Transverse colon (tissue), 4 donors: ENCODE results near the gene PRIMPOL. TPM values are rescaled to one million over a fixed set of nuclear protein-coding genes. Genes with fewer than 3 reads are reported as not detected.

Experiments
- DNase-seq: peaks from one replicate; pipeline ENCODE4 v3.0.0-alpha.2; 2019
- H3K27ac ChIP-seq, 4 donors: fragments of 200-600 bp; sonication (generic); 2 replicates each; pipeline ENCODE4 v1.5.1; 2016 to 2018; ENCODE audit warnings: inconsistent platforms in 4 of 4
- H3K27me3 ChIP-seq: fragments of 200-600 bp; sonication (generic); 2 replicates; pipeline ENCODE4 v1.5.1; 2017; ENCODE audit warnings: inconsistent platforms
- H3K36me3 ChIP-seq, 4 donors: fragments of 200-600 bp; sonication (generic); 2 replicates each; pipeline ENCODE4 v1.5.1; 2017 to 2019; ENCODE audit warnings: inconsistent platforms in 4 of 4
- H3K4me1 ChIP-seq, 4 donors: fragments of 200-600 bp; sonication (generic); 2 replicates each; pipeline ENCODE4 v1.5.1; 2017 to 2020; ENCODE audit warnings: inconsistent platforms in 4 of 4
- H3K4me3 ChIP-seq, 4 donors: fragments of 200-600 bp; sonication (generic); 1 replicate in 1 of 4; 2 replicates in 3 of 4; pipeline versions ENCODE4 v1.5.1 to v1.6.1; 2017 to 2019; ENCODE audit warnings: inconsistent platforms in 4 of 4
- H3K9me3 ChIP-seq, 2 donors: fragments of 200-600 bp; sonication (generic); 2 replicates each; pipeline ENCODE4 v1.5.1; 2017 to 2019; ENCODE audit warnings: inconsistent platforms in 2 of 2
- CTCF ChIP-seq, 5 experiments: fragments of 200-600 bp in 3 of 5; fragments of 450-650 bp in 2 of 5; sonication (generic) in 3 of 5; IDR thresholded peaks; 1 replicate in 2 of 5; 2 replicates in 3 of 5; pipeline ENCODE4 v1.5.1; 2016 to 2017; ENCODE audit warnings: antibody characterized with exemption in 5 of 5, inconsistent platforms in 3 of 5, mild to moderate bottlenecking in 2 of 5, moderate library complexity in 1 of 5
- EP300 ChIP-seq: sonication (generic); formaldehyde crosslinking; IDR thresholded peaks from one replicate; pipeline ENCODE4 v1.6.1; 2017; ENCODE audit warnings: antibody characterized with exemption, low read depth
- POLR2A ChIP-seq: fragments of 450-650 bp; IDR thresholded peaks from one replicate; pipeline ENCODE4 v1.6.1; 2016; ENCODE audit warnings: antibody characterized with exemption, mild to moderate bottlenecking, moderate library complexity
- POLR2AphosphoS5 ChIP-seq, 3 donors: sonication (generic); formaldehyde crosslinking; IDR thresholded peaks; one replicate each; pipeline ENCODE4 v1.6.1; 2016; ENCODE audit warnings: antibody characterized with exemption in 3 of 3
- WGBS, 2 donors: methylation state at CpG; one replicate each; pipeline ENCODE4 v1.1.5; 2018; ENCODE audit warnings: low coverage in 1 of 2; 5-methylcytosine and 5-hydroxymethylcytosine counted together
- in situ Hi-C, 4 donors: fragments of 200-750 bp; cut with MboI; loops; one replicate each; pipeline versions ENCODE4 v1.15.0 to v1.15.1; 2017; ENCODE audit warnings: low sequenced_read_pairs in 3 of 4, low pct_ligation_motif_present in 1 of 4, low pct_unique_long_range_greater_than_20kb in 1 of 4
- intact Hi-C: fragments of 100-400 bp; cut with DNase I; formaldehyde crosslinking; loops from one replicate; pipeline ENCODE4 v1.15.1; 2023; ENCODE audit warnings: low total_unique reads
- total RNA-seq, 4 donors: library from RNA; depleted of rRNA; stranded (reverse); fragments of >200 nt; gene quantifications; one replicate each; pipeline ENCODE4 v1.1.0, GENCODE V29; 2016

The PRIMPOL gene
- total RNA-seq, 4 donors from 2014 or later = 19.7 to 28.1 (median 24.6) TPM; not detected in 1

GRCh38 chr4:184680698-184681097 is 31.2 kb downstream of the PRIMPOL start:
- intact Hi-C loops = no loop called here

GRCh38 chr4:184681916-184682315 is 32.4 kb downstream of the PRIMPOL start:
- no peak for DNase-seq
- in situ Hi-C loops (no loop called here), intact Hi-C loops (no loop called here)
- peaks cover 0 to 19% (median 5%) of the 10 kb centered on the region in 4 donors for H3K4me1 ChIP-seq
- 100% methylated on average over 1 of the region's 1 CpG for WGBS, 2 donors
- H3K36me3 ChIP-seq = no peaks in the 10 kb centered on the region
- H3K27me3 ChIP-seq = no peaks in the 10 kb centered on the region
- H3K27ac ChIP-seq = peak overlapping the region in 2 of 4 donors; percentile 75 to 76
- TF ChIP-seq POLR2A (no peak), EP300 (no peak), POLR2AphosphoS5 (IDR thresholded peaks at IDR 0.05) (no peak), CTCF (IDR thresholded peaks at IDR 0.05) (no peak)
- H3K9me3 ChIP-seq = no peaks in the 10 kb centered on the region
- peak overlapping the region in 1 of 4 donors; percentile 30 for H3K4me3 ChIP-seq

More at GRCh38 chr4:184680698-184681097, 31.2 kb downstream of the PRIMPOL start:
- peaks cover 0 to 20% (median 6%) of the 10 kb centered on the region in 4 donors for H3K4me1 ChIP-seq
- peak overlapping the region; percentile 66 to 76 (median 74) for H3K27ac ChIP-seq
- 28 to 55% methylated on average over 9 of the region's 9 CpGs for WGBS, 2 donors
- TF ChIP-seq POLR2AphosphoS5 (IDR thresholded peaks at IDR 0.05) (peak; percentile 17 to 72 (median 51)), EP300 (no peak), POLR2A (peak; percentile 52)
- no peaks in the 10 kb centered on the region for H3K36me3 ChIP-seq
- no peaks in the 10 kb centered on the region for H3K27me3 ChIP-seq
- H3K9me3 ChIP-seq = no peaks in the 10 kb centered on the region
- in situ Hi-C loops = no loop called here
- H3K4me3 ChIP-seq = peak overlapping the region in 1 of 4 donors; percentile 30
- peak; percentile 59 for DNase-seq

- no peak for DNase-seq
- WGBS, 2 donors = 72 to 93% methylated on average over 4 to 5 of the region's 5 CpGs
- Histone ChIP-seq H3K4me3 (no peak overlapping the region), H3K27me3 (no peaks in the 10 kb centered on the region), H3K27ac (peak overlapping the region in 1 of 4 donors; percentile 24), H3K4me1 (peaks cover 0 to 19% (median 4%) of the 10 kb centered on the region in 4 donors), H3K36me3 (no peaks in the 10 kb centered on the region), H3K9me3 (no peaks in the 10 kb centered on the region)
- intact Hi-C loops (no loop called here), in situ Hi-C loops (no loop called here)
- no peak for TF ChIP-seq POLR2AphosphoS5 (IDR thresholded peaks at IDR 0.05)
- TF ChIP-seq POLR2A = no peak
- no peak for TF ChIP-seq EP300
- no peak for TF ChIP-seq CTCF (IDR thresholded peaks at IDR 0.05)
Measured at GRCh38 chr4:184684491-184685189, 35.1 kb downstream of the PRIMPOL start.

GRCh38 chr4:184688005-184688404 is 38.5 kb downstream of the PRIMPOL start:
- no peaks in the 10 kb centered on the region for H3K9me3 ChIP-seq
- intact Hi-C loops = no loop called here
- no peak for DNase-seq
- no peaks in the 10 kb centered on the region for H3K27me3 ChIP-seq
- WGBS, 2 donors = 53% methylated on average over 3 of the region's 3 CpGs
- H3K27ac ChIP-seq = no peak overlapping the region
- H3K4me1 ChIP-seq = peaks cover 0 to 3% (median 0%) of the 10 kb centered on the region in 4 donors
- H3K36me3 ChIP-seq = peaks cover 0 to 3% (median 0%) of the 10 kb centered on the region in 4 donors
- in situ Hi-C loops = no loop called here
- no peak overlapping the region for H3K4me3 ChIP-seq
- TF ChIP-seq POLR2A (no peak), EP300 (no peak), CTCF (IDR thresholded peaks at IDR 0.05) (no peak), POLR2AphosphoS5 (IDR thresholded peaks at IDR 0.05) (no peak)
